ENCODE results near the gene NOS1.
"Not testable (repeated sequence)": the region's sequence is repeated elsewhere in the genome, so short reads cannot be mapped to it uniquely, and the experiment has no call there.

Gene NOS1

DNA sequence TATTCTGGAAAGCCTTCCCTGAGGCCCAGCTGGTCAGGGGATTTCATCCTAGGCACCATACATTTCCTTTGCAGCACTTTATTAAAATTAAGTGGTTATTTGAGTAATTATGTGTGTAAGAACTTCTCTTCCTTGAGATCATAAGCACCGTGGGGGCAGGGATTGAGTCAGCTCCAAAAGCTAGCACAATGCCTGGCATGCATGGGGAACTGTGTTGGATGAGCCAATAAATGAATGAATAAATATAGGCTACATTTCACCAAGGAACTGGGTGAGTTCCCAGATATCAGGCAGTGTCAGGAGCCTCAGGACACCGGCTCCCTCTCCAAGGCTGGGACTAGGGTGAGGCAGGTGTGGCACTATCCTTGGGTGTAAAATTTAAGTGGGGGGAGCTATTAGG is 88.3 kb downstream of the NOS1 start:
- DNase-seq (ENCODE audit: low spot score) (no peak), FAIRE-seq (no peak)

DNA sequence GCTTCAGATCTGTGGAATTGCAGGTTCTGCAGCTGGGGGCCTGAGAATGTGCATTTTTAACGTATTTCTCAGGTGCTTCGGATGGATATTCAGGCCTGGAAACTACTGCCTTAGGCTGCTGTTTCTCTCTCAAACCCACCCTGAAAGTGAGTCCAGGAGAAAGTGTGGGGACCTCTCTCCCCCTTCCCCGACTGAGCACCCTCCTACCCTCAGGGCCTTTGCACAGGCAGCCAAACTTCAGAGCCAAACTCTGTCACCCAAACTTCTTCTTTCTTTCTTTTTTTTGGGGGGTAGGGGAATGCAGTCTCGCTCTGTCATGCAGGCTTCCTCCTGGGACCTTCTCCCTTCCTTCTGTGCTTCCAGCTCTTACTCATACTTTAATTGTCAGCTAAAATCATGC is 88.7 kb downstream of the NOS1 start:
- FAIRE-seq (no peak), DNase-seq (ENCODE audit: low spot score) (no peak)

DNA sequence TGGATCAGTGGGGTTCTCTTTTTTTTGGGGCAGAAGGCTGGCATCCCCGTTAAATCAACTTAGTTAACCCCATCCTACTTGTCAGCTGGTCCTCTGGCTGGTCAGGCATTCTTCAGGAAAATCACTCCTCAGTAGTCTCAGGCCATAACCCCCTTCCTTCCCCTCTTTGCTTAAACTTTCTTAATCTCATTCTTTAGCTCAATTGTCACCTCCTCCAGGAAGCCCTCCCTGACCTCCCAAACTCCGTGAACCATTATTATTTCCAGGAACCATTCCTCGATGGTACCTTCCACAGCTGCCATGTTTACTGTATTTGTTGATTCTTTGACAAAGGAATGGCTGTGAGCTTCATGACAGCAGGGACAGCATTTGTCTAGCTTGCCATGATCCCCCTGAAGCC is 98.7 kb downstream of the NOS1 start:
- no peak for FAIRE-seq
- no peak for DNase-seq (ENCODE audit: low spot score)

DNA sequence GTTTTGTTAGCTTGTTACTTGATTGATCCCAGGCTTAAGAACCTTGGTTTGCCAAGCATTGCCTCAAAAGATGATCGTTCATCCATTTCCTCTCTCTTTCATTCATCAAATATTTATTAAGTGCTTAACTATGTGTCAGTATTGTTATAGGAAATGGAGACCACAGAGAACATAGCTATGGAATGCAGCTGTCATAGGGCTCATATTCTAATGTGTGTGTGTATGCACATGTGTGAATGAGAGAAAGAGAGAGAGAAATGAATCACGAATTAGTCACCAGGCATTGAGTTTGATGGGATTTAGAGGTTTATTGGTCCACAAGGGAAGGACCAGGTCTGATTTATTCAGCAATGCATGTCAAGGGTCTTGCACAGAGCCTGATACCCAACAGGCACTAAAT is 100.2 kb downstream of the NOS1 start:
- DNase-seq (ENCODE audit: low spot score), result peak; percentile 61
- FAIRE-seq, result no peak

DNA sequence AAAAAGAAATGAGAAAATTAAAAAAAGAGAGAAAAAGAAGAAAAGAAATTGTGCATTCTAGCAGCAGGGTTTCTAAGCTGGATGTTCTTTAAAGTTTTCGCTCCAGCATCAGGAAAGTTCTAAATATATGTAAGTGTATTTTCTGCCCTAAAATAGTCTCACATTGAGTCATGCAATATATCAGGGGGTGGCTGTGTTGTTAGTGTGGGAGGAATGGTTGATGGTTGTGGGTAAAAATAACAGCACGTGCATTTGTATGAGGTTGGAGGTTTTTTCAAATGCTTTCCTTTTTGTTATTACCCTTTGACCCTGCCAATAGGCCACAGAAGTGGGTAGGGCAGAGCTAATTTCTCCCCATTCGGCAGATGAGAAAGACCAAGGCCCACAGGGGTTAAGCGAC is 106.0 kb downstream of the NOS1 start:
- DNase-seq (ENCODE audit: low spot score) (no peak), FAIRE-seq (no peak)

DNA sequence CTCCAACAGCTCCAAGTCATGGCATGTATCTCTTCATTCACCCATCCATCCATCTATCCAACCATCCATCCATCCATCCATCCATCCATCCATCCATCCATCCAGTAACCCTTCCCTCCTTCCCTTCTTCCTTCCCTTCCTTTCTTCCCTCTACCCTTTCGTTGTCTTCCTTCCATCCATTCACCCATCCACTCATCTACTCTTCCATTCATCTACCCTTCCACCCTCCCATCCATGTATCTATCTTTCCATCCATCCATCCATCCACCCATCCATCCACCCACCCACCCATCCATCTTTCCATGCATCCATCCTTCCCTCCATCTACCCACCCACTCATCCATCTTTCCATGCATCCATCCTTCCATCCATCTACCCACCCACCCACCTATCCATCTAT is 117.9 kb downstream of the NOS1 start:
- FAIRE-seq, result no peak

DNA sequence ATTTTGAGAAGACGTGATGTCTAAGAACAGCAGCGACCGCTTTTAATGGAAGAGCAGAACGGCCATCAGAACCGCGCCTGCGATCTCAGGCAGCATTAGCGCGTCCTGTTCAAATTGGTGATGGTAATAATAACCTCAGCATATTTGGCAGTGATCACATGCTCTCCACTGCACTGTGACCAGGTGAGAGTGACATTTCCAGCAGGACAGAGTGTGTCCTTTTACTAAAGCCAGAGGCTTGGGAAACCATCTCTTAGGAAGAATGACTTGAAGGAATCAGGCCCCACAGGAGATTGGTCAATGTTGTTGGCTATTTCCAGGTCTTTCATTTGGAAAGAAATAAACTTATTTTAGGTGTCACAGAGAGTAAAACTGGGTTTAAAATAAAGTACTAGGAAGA is 119.7 kb downstream of the NOS1 start:
- DNase-seq (ENCODE audit: low spot score) (no peak), FAIRE-seq (no peak)

More for the DNA sequence above, 117.9 kb downstream of the NOS1 start:
- DNase-seq (ENCODE audit: low spot score), result no peak

DNA sequence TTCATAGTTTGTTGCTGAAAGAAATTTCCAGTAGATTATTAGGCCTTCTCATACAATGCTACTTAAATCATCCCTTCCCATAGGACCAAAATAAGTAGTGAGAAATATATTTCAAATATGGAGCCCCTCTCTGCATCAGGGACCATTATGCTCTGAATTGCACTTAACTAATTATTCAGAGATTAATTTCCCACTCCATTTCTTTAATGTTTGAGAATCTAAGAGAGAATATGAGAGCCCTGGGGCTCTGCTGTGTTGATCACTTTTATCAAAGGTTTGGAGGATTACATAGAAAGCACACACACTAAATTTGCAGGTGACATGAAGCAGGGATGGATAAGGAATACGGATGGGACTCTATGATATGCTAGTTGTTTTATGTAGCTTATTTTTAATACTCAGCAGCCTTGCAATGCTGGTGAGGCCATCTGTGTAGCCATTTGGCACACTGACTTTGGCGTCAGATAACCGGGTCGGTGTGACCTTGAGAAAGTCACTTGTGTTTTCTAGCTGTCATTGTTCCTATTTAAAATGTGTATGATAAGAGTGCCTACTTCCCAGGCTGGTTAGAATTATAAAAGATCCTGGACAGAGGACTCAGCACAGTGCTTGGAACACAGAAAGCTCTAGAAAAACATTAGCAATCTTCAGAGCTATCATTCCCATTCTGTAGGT is 121.2 kb downstream of the NOS1 start:
- DNase-seq (ENCODE audit: low spot score) (no peak), FAIRE-seq (no peak)

DNA sequence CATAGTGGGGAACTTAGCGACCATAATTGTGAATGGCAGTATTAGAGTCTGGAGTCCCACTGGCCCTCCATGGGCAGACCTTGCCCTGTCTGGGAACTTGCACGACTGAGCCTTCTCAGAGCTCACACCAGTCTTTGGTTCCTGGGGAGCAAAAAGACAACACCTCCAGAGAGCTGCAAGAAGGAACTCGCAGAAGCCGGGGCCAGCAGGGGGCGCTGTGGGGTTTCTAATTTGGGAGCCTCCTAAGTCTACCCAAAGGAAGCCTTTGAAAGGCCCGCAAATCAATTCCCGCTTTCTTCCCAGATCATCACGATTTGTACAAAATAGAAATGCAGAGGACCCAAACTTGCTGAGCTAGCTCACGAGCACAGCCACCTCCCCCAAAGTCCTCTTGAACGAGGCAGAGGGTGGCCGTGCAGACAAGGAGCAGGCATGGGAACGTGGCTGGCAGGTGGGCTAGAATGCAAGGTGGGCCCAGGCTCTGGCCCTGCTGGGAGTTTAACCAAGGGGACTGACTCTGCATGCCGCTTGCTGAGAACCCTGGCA is 124.9 kb downstream of the NOS1 start:
- no peak for FAIRE-seq
- peak; percentile 11 for DNase-seq (ENCODE audit: low spot score)

DNA sequence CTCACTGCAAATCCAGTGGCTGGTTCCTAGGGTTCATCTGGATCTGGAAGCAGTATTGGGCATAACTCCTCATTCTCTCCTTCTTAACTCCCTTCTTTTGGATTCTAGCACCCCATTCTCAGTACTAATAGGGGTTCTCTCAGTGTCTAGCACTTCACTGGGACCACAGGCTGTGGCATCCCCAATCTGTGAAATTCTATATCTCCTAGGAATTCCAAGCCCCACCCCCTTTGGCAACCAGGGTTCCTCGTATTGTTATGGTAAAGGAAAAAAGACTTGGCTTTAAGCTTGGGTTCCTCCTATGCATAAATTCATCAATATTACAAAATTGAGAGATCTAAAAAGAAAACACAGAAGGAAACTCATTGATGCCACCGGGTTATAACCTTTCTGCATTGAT is 126.2 kb downstream of the NOS1 start:
- FAIRE-seq (no peak), DNase-seq (ENCODE audit: low spot score) (no peak)

DNA sequence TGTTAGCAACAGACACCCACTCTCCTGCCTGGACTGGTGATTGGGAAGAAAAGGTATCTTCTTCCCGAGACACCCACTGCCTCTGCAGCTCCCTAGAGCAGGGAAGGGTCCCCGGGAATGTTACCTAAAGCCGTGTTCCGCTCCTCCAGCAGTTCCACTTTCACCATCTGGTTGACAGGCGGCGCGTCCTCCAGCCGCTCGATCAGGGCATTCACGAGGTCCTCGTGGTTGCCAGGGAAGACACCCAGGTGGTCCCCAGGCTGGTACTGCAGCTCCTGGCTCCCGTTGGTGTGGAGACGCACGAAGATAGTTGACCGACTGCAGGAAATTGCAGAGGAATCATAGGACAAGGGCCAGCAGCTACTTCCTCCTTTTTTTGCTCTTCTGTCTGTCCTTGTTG is 127.0 kb downstream of the NOS1 start:
- DNase-seq (ENCODE audit: low spot score) (no peak), FAIRE-seq (no peak)

DNA sequence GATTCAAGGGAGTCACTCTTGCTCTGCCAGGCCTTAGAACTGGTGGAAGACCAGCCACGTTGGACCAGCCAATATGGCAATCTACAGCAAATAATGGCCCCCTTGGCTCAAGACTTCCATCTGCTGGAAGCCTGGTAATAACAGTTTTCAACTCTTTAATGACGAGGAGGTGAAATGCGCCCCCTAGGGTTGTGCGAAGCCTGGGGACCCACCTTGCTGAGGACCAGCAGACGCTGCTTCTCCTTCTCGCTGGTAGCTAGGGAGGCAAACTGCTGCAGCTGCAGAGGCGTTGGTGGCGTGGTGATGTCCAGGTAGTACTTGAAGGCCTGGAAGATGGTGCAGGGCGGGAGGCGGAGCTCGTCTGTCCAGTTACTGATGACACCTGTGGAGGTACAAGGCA is 129.7 kb downstream of the NOS1 start:
- DNase-seq (ENCODE audit: low spot score), result no peak
- FAIRE-seq, result no peak

DNA sequence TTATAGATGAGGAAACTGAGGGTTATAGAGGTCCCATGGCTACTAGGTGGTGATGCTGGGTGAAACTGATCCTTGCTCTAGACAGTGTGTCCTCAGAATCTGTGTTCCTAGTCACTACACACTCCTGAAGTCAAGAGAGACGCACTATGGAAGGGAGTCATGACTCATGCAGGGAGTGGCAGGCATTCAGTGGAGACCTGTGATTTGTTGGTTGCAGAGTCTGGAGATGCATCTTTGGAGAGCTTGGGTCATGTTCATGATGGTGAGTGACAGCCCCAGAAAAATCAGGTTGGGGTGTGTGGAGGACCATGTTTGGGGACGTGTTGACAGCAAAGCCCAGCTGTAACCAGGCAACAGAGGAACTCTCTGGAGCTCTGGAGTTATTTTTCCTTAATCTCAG is 133.2 kb downstream of the NOS1 start:
- no peak for FAIRE-seq
- DNase-seq (ENCODE audit: low spot score), result no peak

DNA sequence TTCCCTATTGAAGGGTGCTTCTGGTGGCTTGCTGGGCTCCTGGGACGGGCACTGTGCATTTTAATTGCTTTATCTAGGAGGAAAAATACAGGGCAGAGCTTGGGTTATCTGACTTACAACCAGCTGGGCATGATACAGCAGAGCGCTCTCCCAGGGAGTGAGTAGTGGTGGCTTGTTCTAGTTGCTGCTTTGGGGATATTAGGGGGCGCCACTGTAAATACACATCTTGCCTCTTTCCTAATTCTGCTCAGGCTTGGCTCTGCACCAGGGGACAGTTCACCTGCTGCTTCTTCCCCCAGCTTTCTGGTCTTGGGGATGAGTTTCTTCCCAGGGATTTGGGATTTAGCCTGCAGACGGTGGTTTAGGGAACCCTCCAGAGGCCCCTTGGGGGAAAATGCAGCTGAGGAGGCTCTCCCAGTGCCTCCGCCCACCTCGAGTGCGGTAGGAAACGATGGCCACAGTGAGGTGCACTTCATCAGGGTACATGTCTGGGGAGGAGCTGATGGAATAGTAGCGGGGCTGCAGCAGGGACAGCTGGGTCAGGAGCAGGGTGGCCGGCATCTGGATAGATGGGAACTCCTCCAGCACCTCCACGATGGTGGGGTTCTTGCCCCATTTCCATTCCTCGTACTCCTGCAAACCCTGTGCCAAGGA is 134.3 kb downstream of the NOS1 start:
- DNase-seq (ENCODE audit: low spot score), result no peak
- no peak for FAIRE-seq

DNA sequence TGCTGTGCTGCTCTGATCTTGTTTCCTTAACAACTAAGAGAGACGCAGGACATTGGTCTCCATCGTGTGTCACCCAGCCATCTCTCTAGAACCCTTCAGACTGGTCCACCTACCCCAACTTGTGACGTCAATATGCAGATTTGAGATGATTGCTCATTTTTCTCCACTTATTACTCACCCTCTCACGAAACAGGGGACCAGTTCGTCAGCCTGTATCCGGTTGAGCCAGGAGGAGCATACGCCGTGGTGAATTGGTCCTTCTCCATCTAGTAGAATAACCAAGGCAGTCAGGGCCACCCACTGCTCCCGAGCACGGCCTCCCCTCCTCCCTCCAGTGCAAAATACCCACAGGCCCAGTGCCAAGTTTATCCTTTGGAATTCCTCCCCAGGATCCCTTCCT is 134.9 kb downstream of the NOS1 start:
- FAIRE-seq (no peak), DNase-seq (ENCODE audit: low spot score) (no peak)

DNA sequence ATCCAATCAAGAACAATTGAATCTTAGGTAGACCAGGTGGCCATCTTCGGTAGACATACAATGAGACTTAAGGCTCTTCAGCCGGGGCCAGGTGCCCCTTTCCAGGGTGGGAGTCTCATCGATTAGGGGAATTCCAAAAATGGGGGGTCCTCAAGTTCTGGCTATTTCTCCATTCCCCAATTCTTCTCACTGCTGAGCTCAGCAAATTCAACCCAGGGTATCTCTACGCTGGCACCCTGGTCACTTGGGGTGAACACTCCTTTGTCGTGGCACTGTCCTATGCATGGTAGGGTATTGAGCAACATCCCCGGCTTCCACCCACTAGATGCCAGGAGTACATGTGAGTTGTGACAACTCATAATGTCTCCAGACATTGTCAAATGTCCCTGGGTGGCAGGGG is 136.2 kb downstream of the NOS1 start:
- FAIRE-seq (no peak), DNase-seq (ENCODE audit: low spot score) (no peak)

DNA sequence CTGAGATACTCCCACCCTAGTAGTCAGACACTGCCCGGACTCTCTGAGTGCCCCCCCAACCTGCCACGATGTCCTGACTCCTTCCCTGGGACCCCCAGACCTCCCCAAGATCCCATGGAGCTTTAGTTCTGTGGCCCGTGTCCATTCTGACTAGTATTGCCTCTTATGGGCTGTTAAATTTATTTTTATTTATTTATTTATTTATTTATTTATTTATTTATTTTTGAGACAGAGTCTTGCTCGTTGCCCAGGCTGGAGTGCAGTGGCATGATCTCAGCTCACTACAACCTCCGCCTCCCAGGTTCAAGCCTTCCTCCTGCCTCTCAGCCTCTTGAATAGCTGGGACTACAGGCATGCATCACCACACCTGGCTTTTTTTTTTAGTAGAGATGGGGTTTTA is 140.5 kb downstream of the NOS1 start:
- DNase-seq (ENCODE audit: low spot score); FAIRE-seq: not testable (repeated sequence)

DNA sequence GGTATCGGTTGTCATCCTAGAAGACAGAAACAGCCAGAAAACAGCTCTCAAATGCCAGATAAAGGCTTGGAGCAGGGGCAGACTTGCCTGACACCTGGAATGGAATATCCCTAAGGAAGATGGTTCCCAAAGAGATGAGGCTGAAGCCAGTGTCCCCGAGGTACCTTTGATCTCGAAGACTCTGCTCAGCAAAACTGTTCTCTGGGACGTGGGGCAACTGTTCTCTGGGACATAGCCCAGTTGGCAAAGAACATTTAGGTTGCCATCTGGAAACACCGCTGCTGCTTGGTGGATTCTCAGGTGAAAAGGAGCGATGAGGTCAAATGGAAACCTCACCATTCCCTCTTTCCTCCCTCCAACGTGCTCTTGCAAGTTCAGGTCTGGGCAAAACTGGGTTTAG is 143.3 kb downstream of the NOS1 start:
- DNase-seq (ENCODE audit: low spot score) (no peak), FAIRE-seq (no peak)

DNA sequence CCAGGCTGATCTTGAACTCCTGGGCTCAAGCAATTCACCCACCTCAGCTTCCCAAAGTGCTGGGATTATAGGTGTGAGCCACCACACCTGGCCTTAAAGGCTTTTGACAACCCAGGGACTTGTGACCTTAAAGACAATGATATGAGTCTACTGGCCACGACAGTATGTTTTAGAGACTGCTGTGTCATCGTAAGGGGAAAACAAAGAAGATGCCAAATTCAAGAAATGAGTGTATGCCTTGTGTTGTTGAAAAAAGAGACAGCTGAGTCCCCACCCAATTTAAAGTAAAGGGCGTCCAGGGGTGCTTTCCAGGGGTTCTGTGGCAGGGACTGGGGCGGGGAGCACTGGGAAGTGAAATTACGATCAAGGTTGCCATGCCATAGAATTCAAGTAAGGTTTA is 144.7 kb downstream of the NOS1 start:
- FAIRE-seq, result no peak
- DNase-seq (ENCODE audit: low spot score), result no peak

DNA sequence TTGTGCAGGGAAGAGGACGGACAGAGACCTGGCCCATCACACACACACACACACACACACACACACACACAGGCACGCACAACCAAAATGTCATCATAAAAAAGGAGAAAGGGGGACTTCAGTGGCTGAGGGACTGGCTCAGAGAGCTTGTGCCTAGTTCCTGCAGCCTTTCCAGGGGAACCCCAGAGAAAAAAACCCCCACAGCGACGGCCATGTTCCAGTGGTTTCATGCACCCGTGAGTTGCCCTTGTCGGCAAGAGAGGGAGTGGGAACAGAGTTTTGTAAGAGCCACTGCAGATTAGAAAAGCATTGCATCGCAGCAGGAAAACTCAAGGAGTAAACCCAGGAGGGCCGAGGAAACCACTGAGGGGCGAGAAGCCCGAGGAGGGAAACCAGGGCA is 146.6 kb downstream of the NOS1 start:
- no peak for FAIRE-seq
- no peak for DNase-seq (ENCODE audit: low spot score)

DNA sequence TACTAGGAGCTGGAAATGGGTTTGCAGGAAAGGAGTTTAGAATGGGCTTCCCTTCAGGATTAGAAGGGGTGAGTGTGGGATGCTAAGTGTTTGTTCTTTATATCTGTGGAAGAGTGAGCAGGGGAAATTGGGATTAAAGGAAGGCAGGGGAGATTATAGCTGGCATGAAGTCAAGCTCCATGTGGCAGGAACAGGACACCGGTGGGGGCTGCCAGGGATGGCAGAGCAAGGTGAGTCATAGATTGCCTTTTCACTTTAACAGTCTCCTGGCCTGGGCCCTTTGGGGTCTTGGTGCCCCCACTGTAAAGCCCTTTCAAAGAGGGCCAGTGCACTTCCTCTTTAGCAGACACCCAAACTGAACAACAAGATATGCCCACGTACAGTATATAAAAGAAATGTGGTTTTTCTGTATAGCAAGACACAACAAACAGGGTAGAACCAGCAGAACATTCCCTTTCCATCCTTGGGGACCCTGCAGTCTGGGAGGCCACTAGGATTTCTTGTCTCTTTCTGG is 148.1 kb downstream of the NOS1 start:
- FAIRE-seq (no peak), DNase-seq (ENCODE audit: low spot score) (no peak)

DNA sequence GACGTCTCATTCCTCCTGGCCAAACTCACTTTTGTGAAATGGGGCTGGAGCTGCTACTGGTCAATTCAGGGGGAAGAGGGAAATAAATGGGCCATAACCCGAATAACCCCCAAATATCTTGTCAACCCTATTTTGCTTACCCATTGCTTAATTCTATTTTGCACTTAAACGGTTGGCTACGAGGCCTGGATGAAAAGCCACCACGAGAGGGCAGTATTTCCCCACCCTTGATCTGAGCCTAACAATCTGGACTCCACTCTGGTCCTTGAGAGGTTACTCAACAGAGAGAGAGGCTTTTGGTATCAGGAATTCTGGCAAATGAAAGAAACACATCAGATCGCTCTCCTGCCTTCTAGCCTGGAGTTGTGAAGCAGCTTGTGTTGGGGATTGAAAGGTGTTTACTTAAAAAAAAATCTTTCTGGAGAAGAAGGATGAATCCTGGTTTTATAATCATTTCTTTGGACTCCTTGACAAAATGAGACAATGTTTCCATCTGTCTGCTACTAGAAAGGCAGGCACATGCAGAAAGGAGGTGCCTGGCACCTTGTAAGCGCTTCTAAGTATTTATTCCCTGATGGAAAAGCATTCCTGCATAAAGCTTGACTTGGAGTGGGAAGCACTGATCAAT is 148.7 kb downstream of the NOS1 start:
- DNase-seq (ENCODE audit: low spot score) (peak; percentile 39), FAIRE-seq (peak; percentile 15)

All from RCC 7860 (cell line).